ENCODE results near the gene LSS. TPM values are rescaled to one million over a fixed set of nuclear protein-coding genes. Genes with fewer than 3 reads are reported as not detected.

The LSS gene
- total and polyA plus RNA-seq, 2 donors (not counting 3 experiments of a cell fraction or from before 2014, with no cell fraction given) = 120 to 141 TPM

DNA sequence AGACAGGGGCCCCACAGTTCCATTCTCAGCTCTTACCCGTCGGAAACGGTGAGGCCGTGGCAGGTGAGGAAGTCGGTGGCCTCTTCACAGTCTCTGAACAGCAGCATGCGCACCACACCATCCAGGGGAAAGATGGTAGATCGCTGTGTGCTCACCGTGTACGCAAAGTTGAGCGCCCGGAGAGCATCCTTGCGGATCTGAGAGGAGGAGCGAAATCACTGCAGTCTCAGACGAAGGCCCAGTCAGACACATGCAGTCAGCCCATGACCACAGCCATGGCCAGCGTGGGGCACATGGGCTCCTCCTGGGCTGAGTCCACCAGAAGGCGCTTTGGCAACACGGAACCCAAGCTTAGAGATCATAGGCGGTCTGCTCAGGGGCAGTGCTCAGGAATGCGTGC is 38.4 kb upstream of the LSS start:
- FAIRE-seq = no peak
- Histone ChIP-seq H3K9me3 (replicated peaks; ENCODE audit: control insufficient read depth, insufficient read depth, low read length) (no peaks in the 10 kb centered on the region), H3K79me2 (ENCODE audit: control insufficient read depth, insufficient read depth, low read length) (no peaks in the 10 kb centered on the region), H2AFZ (ENCODE audit: low read depth, low read length) (no peak overlapping the region), H3K27ac (ENCODE audit: insufficient read depth, low read depth, low read length) (no peak overlapping the region), H3K36me3 (ENCODE audit: control insufficient read depth in 2 of 2, extremely low read depth in 1 of 2, insufficient read depth in 2 of 2, low read length in 2 of 2) (peaks cover 26 to 53% of the 10 kb centered on the region in 2 experiments), H3K4me3 (replicated peaks in 1 of 3; ENCODE audit: insufficient read depth in 1 of 3, low read depth in 1 of 3, low read length in 3 of 3) (no peak overlapping the region), H4K20me1 (replicated peaks; ENCODE audit: control insufficient read depth, extremely low read depth, insufficient read depth, low read length) (no peaks in the 10 kb centered on the region), H3K27me3 (ENCODE audit: control insufficient read depth in 2 of 2, insufficient read depth in 2 of 2, low read length in 2 of 2) (no peaks in the 10 kb centered on the region), H3K4me2 (ENCODE audit: insufficient read depth, low read length) (no peak overlapping the region), H3K9me1 (replicated peaks; ENCODE audit: control insufficient read depth, extremely low read depth, insufficient read depth, low read length) (no peaks in the 10 kb centered on the region), H3K4me1 (ENCODE audit: control insufficient read depth, extremely low read depth, insufficient read depth, low read length) (no peaks in the 10 kb centered on the region), H3K9ac (replicated peaks; ENCODE audit: extremely low read depth, insufficient read depth, low read length) (no peak overlapping the region)
- no peak for DNase-seq (ENCODE audit: low read depth, low spot score)
- POLR2A ChIA-PET = no interaction called here
- no peak for TF ChIP-seq GATA2 (IDR thresholded peaks at IDR 0.05; ENCODE audit: insufficient read depth, insufficient read length, low read depth, low read length)
- no peak for TF ChIP-seq EZH2 (IDR thresholded peaks at IDR 0.05; ENCODE audit: borderline replicate concordance, low read depth, low read length, severe bottlenecking)
- TF ChIP-seq MYC (IDR thresholded peaks at IDR 0.05; ENCODE audit: low read depth, low read length) = no peak
- TF ChIP-seq MAX (IDR thresholded peaks at IDR 0.05; ENCODE audit: insufficient read depth, insufficient read length) = no peak
- TF ChIP-seq POLR2A (IDR thresholded peaks at IDR 0.05; ENCODE audit: low read depth, low read length) = no peak
- no peak for TF ChIP-seq POLR2AphosphoS5 (IDR thresholded peaks at IDR 0.05; ENCODE audit: insufficient read depth, low read depth, low read length)
- TF ChIP-seq CTCF (IDR thresholded peaks at IDR 0.05; ENCODE audit: extremely low read depth in 1 of 2, insufficient read depth in 1 of 2, low read depth in 1 of 2, low read length in 2 of 2) = no peak
- no peak for TF ChIP-seq JUN (IDR thresholded peaks at IDR 0.05; ENCODE audit: borderline replicate concordance, insufficient read depth, insufficient read length, low read depth)
- TF ChIP-seq FOS (IDR thresholded peaks at IDR 0.05; ENCODE audit: borderline replicate concordance, insufficient read depth, low read length) = no peak
- dilution Hi-C loops (cut with MboI; ENCODE audit: extremely low pct_ligation_motif_present, low sequenced_read_pairs) (no loop called here), intact Hi-C loops (cut with micrococcal nuclease) (no loop called here)
- BruUV-seq (replicated peaks) = no TSS peak
- CTCF ChIA-PET = no interaction called here

Data from endothelial cell of umbilical vein (primary cell).